ENCODE results near the gene GDF11.

GDF11 gene

GRCh38 chr12:55742719-55743405 lies at the start of gene GDF11:
Gene GDF11 (plus strand): TSS chr12:55743122. CDS start chr12:55743317, 195 bp downstream.
- TF ChIP-seq CTCF (IDR thresholded peaks at IDR 0.05), result no peak

- no peak for TF ChIP-seq CTCF (IDR thresholded peaks at IDR 0.05)
These were observed 49.4 kb upstream of the GDF11 start for GRCh38 chr12:55693323-55694187.

DNA sequence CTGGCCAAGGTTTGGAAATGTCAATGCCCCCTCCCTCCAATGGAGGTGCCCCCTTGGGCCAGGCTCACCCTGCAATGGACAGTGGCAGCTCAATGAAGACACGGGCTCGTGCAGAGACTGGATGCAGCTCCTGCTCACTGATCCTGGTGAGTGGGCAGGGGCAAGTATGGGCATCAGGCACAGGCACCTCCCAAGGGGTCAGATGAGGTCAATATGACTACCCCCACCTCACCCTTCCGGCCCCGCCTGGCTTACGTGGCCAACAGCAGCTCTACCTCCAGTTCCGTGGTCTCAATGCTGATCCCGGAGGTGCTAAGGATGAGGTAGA lies 48.8 kb upstream of the GDF11 start:
- TF ChIP-seq CTCF (IDR thresholded peaks at IDR 0.05), result no peak

DNA sequence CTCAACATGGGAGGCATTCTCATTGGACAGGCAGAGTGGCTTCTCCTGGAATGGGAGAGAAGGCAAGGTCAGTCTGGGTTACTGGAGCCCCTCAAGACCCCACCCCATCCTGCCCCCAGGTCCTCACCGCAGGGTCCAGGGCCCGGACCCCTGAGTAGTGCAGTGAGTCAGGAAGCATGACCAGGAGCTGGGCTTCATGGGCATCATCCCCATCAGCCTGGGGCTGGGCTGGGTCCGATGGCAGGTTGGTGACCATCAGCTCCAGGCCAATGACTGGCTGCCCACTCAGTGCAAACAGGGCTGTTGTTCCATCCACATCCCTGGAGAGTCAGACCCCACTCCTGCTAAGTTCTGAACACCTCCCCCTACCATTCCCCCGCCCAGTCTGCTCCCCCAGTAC lies 48.3 kb upstream of the GDF11 start:
- TF ChIP-seq CTCF (IDR thresholded peaks at IDR 0.05), result no peak

- TF ChIP-seq CTCF (IDR thresholded peaks at IDR 0.05), result no peak
These were observed 47.6 kb upstream of the GDF11 start for GRCh38 chr12:55695349-55695748.

DNA sequence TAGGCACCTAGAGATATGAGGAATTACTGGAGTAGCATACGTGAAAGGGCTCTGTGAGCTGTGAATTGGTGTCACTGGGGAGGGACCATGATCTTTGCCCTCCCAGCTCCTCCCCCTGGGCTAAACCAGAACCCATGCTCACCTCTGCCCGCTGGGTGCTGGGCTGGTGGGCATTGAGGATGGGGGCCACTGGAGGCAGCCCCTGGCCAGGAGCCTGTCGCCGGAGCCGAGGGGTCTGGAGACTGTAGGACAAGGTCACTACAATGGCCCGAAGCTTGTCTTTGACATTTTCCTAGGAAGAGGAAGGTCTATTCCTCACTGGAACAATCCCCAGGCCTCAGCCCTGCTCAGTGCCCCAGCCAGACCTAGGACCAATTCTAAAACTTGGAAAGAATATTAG lies 46.8 kb upstream of the GDF11 start:
- no peak for TF ChIP-seq CTCF (IDR thresholded peaks at IDR 0.05)

DNA sequence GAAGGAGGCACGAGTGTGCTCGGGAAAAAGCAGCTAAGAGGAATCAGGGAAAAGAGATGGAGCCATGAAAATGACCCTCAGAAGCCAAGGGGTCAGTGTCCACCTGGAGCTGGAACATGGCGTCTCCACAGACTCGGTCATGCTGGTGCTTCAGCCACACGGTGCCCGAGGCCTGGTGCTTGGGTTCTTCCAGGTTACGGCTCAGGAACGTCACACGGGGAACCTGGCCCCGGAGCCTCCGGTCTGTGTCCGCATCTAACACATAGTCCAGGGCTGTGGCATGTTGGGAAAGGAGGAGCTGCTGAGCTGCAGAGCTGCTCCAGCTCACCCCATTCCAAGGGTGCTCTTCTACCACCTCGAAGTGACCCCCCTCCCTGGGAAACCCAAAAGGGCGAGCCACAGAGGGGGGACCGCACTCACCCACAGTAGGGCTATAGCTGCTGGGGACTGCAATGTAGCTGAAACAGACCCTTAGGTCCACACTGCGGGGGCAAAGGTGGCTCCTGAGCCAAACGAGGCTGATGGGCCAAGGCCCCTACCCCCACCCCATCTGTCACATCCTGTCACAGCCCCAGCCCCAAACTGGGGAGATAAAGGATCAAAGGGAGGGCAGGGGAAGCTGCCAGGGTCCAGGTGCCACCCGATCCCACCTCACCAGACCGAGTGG lies 46.0 kb upstream of the GDF11 start:
- TF ChIP-seq CTCF (IDR thresholded peaks at IDR 0.05), result no peak
